Caco-2 (cell line): ENCODE measurements around the gene GPA33. TPM values are rescaled to one million over a fixed set of nuclear protein-coding genes. Genes with fewer than 3 reads are reported as not detected.

Experiments
- BruUV-seq: library from RNA; stranded (reverse); fragments of 400-500 nt; replicated peaks from 2 replicates; lab custom pipeline; 2021; lab: Mats Ljungman, UMichigan
- CTCF ChIA-PET: fragments of 300-600 bp; sonication (Branson Sonifier 250); formaldehyde crosslinking; loops from one replicate; lab custom pipeline; 2022; ENCODE audit warnings: antibody characterized with exemption; lab: Charles Lee
- POLR2A ChIA-PET: fragments of 300-600 bp; sonication (Branson Sonifier 250); formaldehyde crosslinking; loops from one replicate; lab custom pipeline; 2022; ENCODE audit warnings: antibody characterized with exemption; lab: Charles Lee
- DNase-seq, 2 experiments: peaks; one replicate each; pipeline versions ENCODE4 v3.0.0 to v3.0.0-alpha.2; 2020 to 2022
- H3K27me3 ChIP-seq: replicated peaks from 2 replicates; pipeline ENCODE4 v1.6.0; 2011; ENCODE audit warnings: low read length; ENCODE audit not compliant: control insufficient read depth, insufficient read depth
- H3K36me3 ChIP-seq: 2 replicates; pipeline ENCODE4 v1.5.1; 2011; ENCODE audit warnings: low read length; ENCODE audit not compliant: control insufficient read depth, insufficient read depth
- H3K4me1 ChIP-seq: fragments of 250-450 bp; sonication (Bioruptor Pico); 2 replicates; pipeline ENCODE4 v1.5.1; 2020; ENCODE audit warnings: mild to moderate bottlenecking
- H3K4me3 ChIP-seq: 2 replicates; pipeline ENCODE4 v1.5.1; 2011; ENCODE audit warnings: low read depth, mild to moderate bottlenecking, control low read depth, low read length
- H3K9me3 ChIP-seq: fragments of 250-450 bp; sonication (Bioruptor Pico); 2 replicates; pipeline ENCODE4 v1.5.1; 2020; ENCODE audit warnings: mild to moderate bottlenecking, moderate library complexity
- H3K27ac Mint-ChIP-seq: one replicate; pipeline ENCODE4 v1.8.0; 2022; ENCODE audit warnings: mixed read lengths; ENCODE audit not compliant: unreplicated experiment
- H3K27me3 Mint-ChIP-seq: one replicate; pipeline ENCODE4 v1.8.0; 2022; ENCODE audit warnings: mixed read lengths; ENCODE audit not compliant: insufficient read depth, unreplicated experiment
- H3K36me3 Mint-ChIP-seq: one replicate; pipeline ENCODE4 v1.8.0; 2022; ENCODE audit warnings: mild to moderate bottlenecking, mixed read lengths; ENCODE audit not compliant: insufficient read depth, unreplicated experiment
- H3K4me1 Mint-ChIP-seq: one replicate; pipeline ENCODE4 v1.8.0; 2022; ENCODE audit warnings: low read depth, mixed read lengths; ENCODE audit not compliant: unreplicated experiment
- H3K4me3 Mint-ChIP-seq: one replicate; pipeline ENCODE4 v1.8.0; 2022; ENCODE audit warnings: mild to moderate bottlenecking, moderate library complexity, mixed read lengths; ENCODE audit not compliant: unreplicated experiment
- H3K9me3 Mint-ChIP-seq: one replicate; pipeline ENCODE4 v1.8.0; 2022; ENCODE audit warnings: mixed read lengths; ENCODE audit not compliant: unreplicated experiment
- intact Hi-C: fragments of 100-400 bp; cut with micrococcal nuclease; formaldehyde crosslinking; loops from one replicate; pipeline ENCODE4 v1.10.0; 2022; ENCODE audit not compliant: unreplicated experiment
- total RNA-seq: library from RNA; stranded (reverse); gene quantifications from 2 replicates; pipeline ENCODE4 v1.2.3, GENCODE V29; 2022
- TF ChIP-seq, protein P1 (sequence below), 2 experiments: fragments of 200-600 bp in 1 of 2; IDR thresholded peaks; 1 replicate in 1 of 2; 2 replicates in 1 of 2; pipeline versions ENCODE4 v1.5.1 to v1.8.0; 2011 to 2022; ENCODE audit warnings: antibody characterized with exemption in 1 of 2, control low read depth in 1 of 2, inconsistent platforms in 1 of 2, low read depth in 1 of 2, low read length in 1 of 2, mild to moderate bottlenecking in 1 of 2, moderate library complexity in 1 of 2; ENCODE audit not compliant: insufficient read depth in 1 of 2, severe bottlenecking in 1 of 2, unreplicated experiment in 1 of 2

Gene GPA33
- total RNA-seq, 1 experiment from 2014 or later: not detected

DNA sequence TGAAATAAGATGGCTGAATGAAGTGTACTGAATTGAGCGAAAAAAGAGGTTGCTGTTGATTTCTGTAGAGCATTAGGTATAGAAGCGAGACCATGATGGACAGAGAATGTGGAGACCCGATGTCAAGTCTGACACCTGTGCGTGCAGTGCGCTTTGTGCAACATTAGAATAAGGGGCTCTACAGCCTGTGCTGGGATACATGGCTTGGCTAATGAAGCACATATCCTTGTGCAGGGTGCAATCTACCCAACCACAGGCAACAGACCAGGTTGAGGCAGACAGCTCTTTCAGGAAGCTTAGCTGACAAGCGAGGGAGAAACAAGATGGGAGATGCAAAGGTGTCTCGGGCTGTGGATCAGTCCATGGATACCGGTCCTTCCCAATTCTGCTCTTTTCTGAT lies 18.9 kb downstream of the GPA33 start:
- H3K36me3 ChIP-seq: no peaks in the 10 kb centered on the region
- ChIA-PET POLR2A (no interaction called here), CTCF (no interaction called here)
- intact Hi-C loops: no loop called here
- Mint-ChIP-seq H3K9me3 (no peaks in the 10 kb centered on the region), H3K4me3 (no peak overlapping the region), H3K36me3 (no peaks in the 10 kb centered on the region), H3K4me1 (no peaks in the 10 kb centered on the region), H3K27me3 (no peaks in the 10 kb centered on the region), H3K27ac (no peak overlapping the region)
- H3K4me1 ChIP-seq: no peaks in the 10 kb centered on the region
- no peak overlapping the region for H3K4me3 ChIP-seq
- no peaks in the 10 kb centered on the region for H3K9me3 ChIP-seq
- TF ChIP-seq, protein P1, sequence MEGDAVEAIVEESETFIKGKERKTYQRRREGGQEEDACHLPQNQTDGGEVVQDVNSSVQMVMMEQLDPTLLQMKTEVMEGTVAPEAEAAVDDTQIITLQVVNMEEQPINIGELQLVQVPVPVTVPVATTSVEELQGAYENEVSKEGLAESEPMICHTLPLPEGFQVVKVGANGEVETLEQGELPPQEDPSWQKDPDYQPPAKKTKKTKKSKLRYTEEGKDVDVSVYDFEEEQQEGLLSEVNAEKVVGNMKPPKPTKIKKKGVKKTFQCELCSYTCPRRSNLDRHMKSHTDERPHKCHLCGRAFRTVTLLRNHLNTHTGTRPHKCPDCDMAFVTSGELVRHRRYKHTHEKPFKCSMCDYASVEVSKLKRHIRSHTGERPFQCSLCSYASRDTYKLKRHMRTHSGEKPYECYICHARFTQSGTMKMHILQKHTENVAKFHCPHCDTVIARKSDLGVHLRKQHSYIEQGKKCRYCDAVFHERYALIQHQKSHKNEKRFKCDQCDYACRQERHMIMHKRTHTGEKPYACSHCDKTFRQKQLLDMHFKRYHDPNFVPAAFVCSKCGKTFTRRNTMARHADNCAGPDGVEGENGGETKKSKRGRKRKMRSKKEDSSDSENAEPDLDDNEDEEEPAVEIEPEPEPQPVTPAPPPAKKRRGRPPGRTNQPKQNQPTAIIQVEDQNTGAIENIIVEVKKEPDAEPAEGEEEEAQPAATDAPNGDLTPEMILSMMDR (IDR thresholded peaks at IDR 0.05; ENCODE audit: insufficient read depth in 1 of 2, low read depth in 1 of 2, low read length in 1 of 2, severe bottlenecking in 1 of 2, unreplicated experiment in 1 of 2): no peak
- no peak for DNase-seq
- no TSS peak for BruUV-seq
- H3K27me3 ChIP-seq: no peaks in the 10 kb centered on the region

DNA sequence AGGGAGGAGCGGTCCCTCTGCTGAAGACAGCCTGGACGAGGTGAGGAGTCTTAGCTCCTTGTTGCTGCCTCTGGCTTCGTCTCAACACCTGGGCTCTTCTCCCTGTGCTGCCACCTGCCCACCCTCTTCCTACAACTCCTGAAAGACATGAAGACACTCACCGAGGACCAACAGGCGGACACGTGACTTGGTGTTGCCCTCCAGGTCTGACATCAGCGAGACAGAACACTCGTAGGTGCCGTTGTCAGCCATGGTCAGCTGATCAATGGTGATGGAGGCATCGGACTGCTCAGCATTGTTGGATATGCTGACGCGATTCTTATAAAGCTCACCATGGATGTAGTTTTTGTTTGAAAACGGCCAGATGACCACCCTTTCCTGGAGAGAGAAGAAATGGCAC lies 21.4 kb downstream of the GPA33 start:
- ChIA-PET POLR2A (interaction anchor here (0.9 to 1.5 kb wide), 2 partner anchors 151 to 152 kb away, joined by 3 read pairs; partner anchors contain the start of gene POU2F1), CTCF (no interaction called here)
- TF ChIP-seq, protein P1 (IDR thresholded peaks at IDR 0.05; ENCODE audit: insufficient read depth in 1 of 2, low read depth in 1 of 2, low read length in 1 of 2, severe bottlenecking in 1 of 2, unreplicated experiment in 1 of 2): no peak
- no peak for DNase-seq
- Histone ChIP-seq H3K9me3 (no peaks in the 10 kb centered on the region), H3K4me3 (no peak overlapping the region), H3K36me3 (no peaks in the 10 kb centered on the region), H3K27me3 (no peaks in the 10 kb centered on the region), H3K4me1 (no peaks in the 10 kb centered on the region)
- intact Hi-C loops: no loop called here
- no peak overlapping the region for H3K4me3 Mint-ChIP-seq
- H3K27me3 Mint-ChIP-seq: no peaks in the 10 kb centered on the region
- BruUV-seq: no TSS peak
- no peaks in the 10 kb centered on the region for H3K36me3 Mint-ChIP-seq
- no peak overlapping the region for H3K27ac Mint-ChIP-seq
- H3K4me1 Mint-ChIP-seq: no peaks in the 10 kb centered on the region
- no peaks in the 10 kb centered on the region for H3K9me3 Mint-ChIP-seq

DNA sequence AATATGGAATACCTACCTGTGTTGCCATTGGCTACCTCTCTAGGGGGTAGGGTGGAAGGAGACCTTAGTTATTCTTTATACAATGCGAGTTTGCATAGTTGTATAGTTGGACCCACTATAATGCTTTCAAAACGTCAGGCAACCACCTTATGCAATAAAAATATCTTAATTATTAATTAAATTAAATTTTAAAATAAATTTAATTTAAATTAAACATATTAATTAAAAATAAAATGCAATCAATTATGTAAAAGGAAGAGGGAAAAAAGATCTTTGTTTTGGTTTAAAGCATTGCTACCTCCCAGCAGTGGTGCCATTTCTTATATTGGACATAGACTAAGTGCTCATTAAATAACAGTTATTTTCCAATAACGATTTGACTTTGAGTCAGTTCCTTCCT lies 22.3 kb downstream of the GPA33 start:
- Histone ChIP-seq H3K27me3 (no peaks in the 10 kb centered on the region), H3K4me3 (no peak overlapping the region), H3K36me3 (no peaks in the 10 kb centered on the region), H3K9me3 (no peaks in the 10 kb centered on the region), H3K4me1 (no peaks in the 10 kb centered on the region)
- H3K9me3 Mint-ChIP-seq: no peaks in the 10 kb centered on the region
- no TSS peak for BruUV-seq
- H3K27me3 Mint-ChIP-seq: no peaks in the 10 kb centered on the region
- H3K36me3 Mint-ChIP-seq: no peaks in the 10 kb centered on the region
- ChIA-PET CTCF (no interaction called here), POLR2A (no interaction called here)
- no peak overlapping the region for H3K27ac Mint-ChIP-seq
- TF ChIP-seq, protein P1 (IDR thresholded peaks at IDR 0.05; ENCODE audit: insufficient read depth in 1 of 2, low read depth in 1 of 2, low read length in 1 of 2, severe bottlenecking in 1 of 2, unreplicated experiment in 1 of 2): no peak
- H3K4me1 Mint-ChIP-seq: no peaks in the 10 kb centered on the region
- H3K4me3 Mint-ChIP-seq: no peak overlapping the region
- no peak for DNase-seq
- intact Hi-C loops: loop anchor here (1.0 to 2.0 kb wide), 2 partner anchors 61 to 465 kb away; no protein-coding TSS in a partner anchor
